Activated CD8-positive, alpha-beta memory T cell treated with anti-CD3 and anti-CD28 coated beads for 4 hours (primary cell): ENCODE results near the gene CFAP54.
"Not testable (repeated sequence)": the region's sequence is repeated elsewhere in the genome, so short reads cannot be mapped to it uniquely, and the experiment has no call there.

Experiments used
- DNase-seq, 2 donors: peaks; one replicate each; pipeline ENCODE4 v3.0.0-alpha.2; 2020; ENCODE audit warnings: low read depth in 2 of 2

The CFAP54 gene

GRCh38 chr12:96623656-96624217 is 134.4 kb downstream of the CFAP54 start:
- no peak for DNase-seq

GRCh38 chr12:96635844-96636243 is 146.5 kb downstream of the CFAP54 start:
- DNase-seq = no peak

GRCh38 chr12:96636895-96637294 is 147.5 kb downstream of the CFAP54 start:
- no peak for DNase-seq

- DNase-seq = no peak
Measured at GRCh38 chr12:96648923-96649322, 159.5 kb downstream of the CFAP54 start.

- no peak for DNase-seq
Measured at GRCh38 chr12:96652870-96653269, 163.5 kb downstream of the CFAP54 start.

- DNase-seq = no peak
Measured at GRCh38 chr12:96658075-96658474, 168.7 kb downstream of the CFAP54 start.

GRCh38 chr12:96669786-96670185 is 180.4 kb downstream of the CFAP54 start:
- no peak for DNase-seq

- no peak for DNase-seq
Measured at GRCh38 chr12:96670334-96670899, 181.0 kb downstream of the CFAP54 start.

DNA sequence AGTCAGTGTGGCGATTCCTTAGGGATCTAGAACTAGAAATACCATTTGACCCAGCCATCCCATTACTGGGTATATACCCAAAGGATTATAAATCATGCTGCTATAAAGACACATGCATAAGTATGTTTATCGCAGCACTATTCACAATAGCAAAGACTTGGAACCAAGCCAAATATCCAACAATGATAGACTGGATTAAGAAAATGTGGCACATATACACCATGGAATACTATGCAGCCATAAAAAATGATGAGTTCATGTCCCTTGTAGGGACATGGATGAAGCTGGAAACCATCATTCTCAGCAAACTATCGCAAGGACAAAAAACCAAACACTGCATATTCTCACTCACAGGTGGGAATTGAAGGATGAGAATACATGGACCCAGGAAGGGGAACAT is 186.1 kb downstream of the CFAP54 start:
- not testable (repeated sequence) for DNase-seq

GRCh38 chr12:96677363-96677762 is 188.0 kb downstream of the CFAP54 start:
- DNase-seq = no peak

GRCh38 chr12:96687719-96688118 is 198.3 kb downstream of the CFAP54 start:
- no peak for DNase-seq

DNA sequence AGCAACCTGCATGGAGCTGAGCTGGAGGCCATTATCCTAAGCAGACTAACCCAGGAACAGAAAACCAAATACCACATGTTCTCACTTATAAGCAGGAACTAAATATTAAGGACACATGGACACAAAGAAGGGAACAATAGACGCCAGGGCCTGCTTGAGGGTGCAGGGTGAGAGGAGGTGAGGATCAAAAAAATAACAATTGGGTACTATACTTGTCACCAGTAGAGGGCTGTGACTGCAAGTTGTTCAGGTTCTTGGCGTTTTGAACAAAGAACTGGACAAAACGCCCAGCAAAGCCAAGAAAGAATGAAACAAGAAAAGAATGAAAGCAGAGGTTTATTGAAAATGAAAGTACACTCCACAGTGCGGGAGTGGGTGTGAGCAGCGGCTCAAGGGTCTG is 209.1 kb downstream of the CFAP54 start:
- DNase-seq = no peak

- no peak for DNase-seq
Measured at GRCh38 chr12:96698965-96699364, 209.6 kb downstream of the CFAP54 start.

DNA sequence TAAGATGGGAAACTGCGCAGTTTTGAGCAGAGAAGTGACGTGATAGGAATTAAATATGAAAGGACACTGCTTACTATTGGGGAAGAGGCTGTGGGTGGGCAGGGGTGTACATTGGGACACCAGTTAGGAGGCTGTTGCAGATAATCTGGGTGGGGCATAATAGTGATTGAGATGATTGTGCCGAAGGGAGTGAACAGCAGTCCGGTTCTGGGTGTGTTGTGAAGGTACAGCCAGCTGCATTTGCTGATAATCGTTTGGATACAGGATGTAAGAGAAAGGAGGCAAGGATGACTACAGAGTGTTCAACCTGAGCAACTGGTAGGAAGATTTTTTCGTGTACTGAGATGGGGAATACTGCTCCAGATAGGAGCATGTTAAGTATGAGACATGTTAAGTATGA is 212.5 kb downstream of the CFAP54 start:
- no peak for DNase-seq

DNA sequence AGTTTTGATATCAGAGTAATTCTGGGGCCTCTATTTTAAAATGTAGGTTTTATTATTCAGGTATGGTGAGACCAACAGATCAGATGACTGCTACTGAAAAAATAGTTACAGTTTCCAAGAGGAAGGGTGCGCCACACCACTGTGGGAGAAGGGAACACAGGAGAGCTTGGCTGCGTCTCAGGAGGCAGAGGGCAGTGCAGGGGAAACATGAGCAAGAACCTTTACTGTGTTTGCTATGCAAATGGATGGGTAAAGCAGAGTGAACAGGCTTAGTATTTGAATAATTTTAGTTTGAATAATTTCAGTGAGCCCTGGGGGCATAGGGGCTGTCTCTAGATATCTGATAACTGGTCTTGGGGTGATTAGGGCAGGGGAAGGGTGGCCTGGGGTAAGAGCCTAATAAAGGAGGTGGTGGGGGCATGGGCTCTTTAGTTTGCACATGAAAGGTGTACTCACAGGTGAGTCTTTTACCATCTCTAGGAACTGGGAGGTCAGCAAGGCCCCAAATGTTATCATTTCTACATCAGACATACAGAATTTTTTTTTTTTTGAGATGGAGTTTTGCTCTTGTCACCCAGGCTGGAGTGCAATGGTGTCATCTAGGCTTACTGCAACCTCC is 220.9 kb downstream of the CFAP54 start:
- no peak for DNase-seq

- no peak for DNase-seq
Measured at GRCh38 chr12:96711364-96711763, 222.0 kb downstream of the CFAP54 start.

DNA sequence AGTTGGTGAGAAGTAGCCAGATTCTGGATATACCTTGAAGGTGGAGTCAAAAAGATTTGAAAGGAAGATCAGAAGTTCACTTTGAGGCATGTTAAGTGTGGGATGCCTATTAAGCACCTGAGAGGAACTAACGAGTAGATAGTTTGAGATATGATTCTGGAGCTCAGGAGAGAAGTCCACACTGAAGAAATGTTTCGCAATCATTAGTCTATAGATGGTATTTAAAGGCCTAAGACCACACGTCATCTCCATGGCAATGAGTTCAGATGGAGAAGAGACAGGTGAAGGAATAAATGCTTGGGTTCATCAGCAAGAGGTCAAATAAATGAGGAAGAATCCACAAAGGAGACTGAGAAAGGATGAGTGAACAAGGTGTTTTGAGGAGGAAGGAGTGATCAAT is 224.8 kb downstream of the CFAP54 start:
- no peak for DNase-seq

GRCh38 chr12:96719660-96720362 is 230.4 kb downstream of the CFAP54 start:
- peak in 1 of 2 donors; percentile 1 for DNase-seq

GRCh38 chr12:96720363-96720705 is 231.0 kb downstream of the CFAP54 start:
- DNase-seq = no peak

- not testable (repeated sequence) for DNase-seq
Measured at GRCh38 chr12:96729466-96729865, 240.1 kb downstream of the CFAP54 start.

DNA sequence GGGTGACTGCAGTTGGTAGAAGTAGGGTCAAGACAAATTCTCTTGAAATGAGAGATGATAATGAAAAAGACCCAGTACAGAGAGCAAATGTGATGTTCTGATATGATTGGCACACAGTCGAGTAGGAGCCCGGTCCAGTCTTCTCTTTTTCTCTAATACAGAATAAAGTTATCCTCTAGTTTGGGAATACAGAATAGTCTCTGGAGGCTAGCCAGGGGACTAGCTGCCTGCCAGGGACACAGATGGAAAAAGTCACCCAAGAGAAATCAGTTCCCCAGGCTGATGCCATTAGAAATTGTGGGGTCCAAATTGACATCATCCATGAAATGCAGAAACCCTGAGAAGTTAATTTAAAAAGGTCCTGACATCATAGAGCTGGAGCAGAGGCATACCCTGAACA is 240.5 kb downstream of the CFAP54 start:
- DNase-seq = no peak

DNA sequence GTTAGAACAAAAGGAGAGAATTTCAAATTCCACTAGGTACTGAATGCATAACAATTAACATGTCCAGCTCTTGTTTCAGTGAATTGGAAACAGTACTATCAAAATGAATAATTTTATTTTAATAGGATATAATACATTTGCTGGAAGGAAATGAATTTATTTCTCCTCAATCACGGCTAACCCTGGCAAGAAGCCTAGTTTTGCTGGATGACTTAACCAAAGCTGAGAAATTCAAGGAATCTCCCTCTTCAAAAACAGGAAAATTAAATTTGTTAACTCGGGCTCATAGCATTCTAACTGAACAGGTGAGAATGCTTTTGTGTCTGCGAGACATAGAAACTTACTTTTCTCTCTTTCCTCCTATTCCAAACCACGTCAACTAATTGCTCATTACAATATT is 254.2 kb downstream of the CFAP54 start:
- no peak for DNase-seq

GRCh38 chr12:96749999-96750398 is 260.6 kb downstream of the CFAP54 start:
- no peak for DNase-seq
